ENCODE data around the gene GDF11. TPM values are rescaled to one million over a fixed set of nuclear protein-coding genes. Genes with fewer than 3 reads are reported as not detected.

The GDF11 gene
- total and polyA plus RNA-seq, 2 of the 4 experiments (the other 2 are of a cell fraction) = 2.7 to 12.9 TPM

GRCh38 chr12:55760663-55761062 is 17.7 kb downstream of the GDF11 start:
- Histone ChIP-seq H2BK15ac (ENCODE audit: low read depth, low read length) (no peak overlapping the region), H2AFZ (replicated peaks; ENCODE audit: low read length, poor library complexity) (no peak overlapping the region), H4K8ac (ENCODE audit: low read depth in 2 of 2, low read length in 2 of 2) (no peak overlapping the region), H3K56ac (ENCODE audit: extremely low read depth, insufficient read depth, low read length) (no peak overlapping the region), H3K18ac (ENCODE audit: low read depth, low read length) (no peak overlapping the region), H3K27ac (ENCODE audit: insufficient read depth, low read length) (no peak overlapping the region), H2BK20ac (ENCODE audit: low read depth, low read length) (no peak overlapping the region), H3K4me2 (ENCODE audit: low read depth, low read length) (no peak overlapping the region), H3K36me3 (ENCODE audit: control insufficient read depth, insufficient read depth, low read length) (peaks cover 32% of the 10 kb centered on the region), H3K9ac (ENCODE audit: low read depth, low read length) (no peak overlapping the region), H4K20me1 (ENCODE audit: insufficient read depth, low read length) (no peaks in the 10 kb centered on the region), H2AK5ac (ENCODE audit: low read depth, low read length) (no peak overlapping the region), H3K9me3 (ENCODE audit: control insufficient read depth, insufficient read depth, low read length) (no peaks in the 10 kb centered on the region), H2BK5ac (ENCODE audit: low read depth, low read length, poor library complexity, severe bottlenecking) (no peak overlapping the region), H3K27me3 (ENCODE audit: control insufficient read depth, insufficient read depth, low read length) (no peaks in the 10 kb centered on the region), H3K4me1 (ENCODE audit: control insufficient read depth, insufficient read depth, low read length) (peaks cover 2% of the 10 kb centered on the region; the same call in 1 of the 2 replicates), H2BK120ac (ENCODE audit: low read depth, low read length) (no peak overlapping the region), H4K5ac (ENCODE audit: low read depth, low read length) (no peak overlapping the region), H3K23ac (ENCODE audit: low read depth, low read length) (no peak overlapping the region), H3K79me1 (ENCODE audit: low read depth in 1 of 2, low read length in 2 of 2) (peaks cover 12 to 46% of the 10 kb centered on the region in 2 experiments), H3K4ac (ENCODE audit: low read depth, low read length) (no peak overlapping the region), H3K14ac (replicated peaks; ENCODE audit: low read depth, low read length) (no peak overlapping the region), H3K4me3 (ENCODE audit: insufficient read depth, low read depth, low read length) (no peak overlapping the region), H2AK9ac (replicated peaks; ENCODE audit: low read depth, low read length, poor library complexity) (no peak overlapping the region), H3K9me1 (ENCODE audit: insufficient read depth, low read length) (peaks cover under 1% of the 10 kb centered on the region; the same call in 1 of the 2 replicates), H4K91ac (ENCODE audit: insufficient read depth, low read depth, low read length) (no peak overlapping the region)
- CTCF ChIA-PET = interaction anchor here (1.4 kb wide), 1 partner anchor 22 kb away, joined by 4 read pairs; no protein-coding TSS in a partner anchor
- ATAC-seq (ENCODE audit: low read depth) = no peak
- no CpG with 5 or more reads among the region's 6 CpGs for WGBS, 2 experiments (ENCODE audit: extremely low coverage in 2 of 2, insufficient read length in 1 of 2)
- DNase-seq = no peak
- intact Hi-C loops (cut with micrococcal nuclease) = no loop called here
- no peak for TF ChIP-seq CEBPB (IDR thresholded peaks at IDR 0.05; ENCODE audit: low read depth, low read length)
- dilution Hi-C loops (cut with HindIII; ENCODE audit: low sequenced_read_pairs, unreplicated experiment) = no loop called here
- no TSS peak for BruUV-seq (replicated peaks)
- POLR2A ChIA-PET (ENCODE audit: unreplicated experiment) = no interaction called here
- in situ Hi-C loops (cut with MboI; ENCODE audit: low sequenced_read_pairs) = no loop called here

Data from IMR-90 (cell line).